GM19467 (cell line): ENCODE measurements around the gene EML4.

Experiments used
- ATAC-seq: cut with Tn5 transposase; IDR thresholded peaks from one replicate; pipeline ENCODE4 v1.9.1; 2021; ENCODE audit warnings: mild to moderate bottlenecking, moderate library complexity; ENCODE audit not compliant: unreplicated experiment

Gene EML4

GRCh38 chr2:42192652-42193566 is 23.8 kb downstream of the EML4 start:
- no peak for ATAC-seq

GRCh38 chr2:42193722-42194187 is 24.6 kb downstream of the EML4 start:
- ATAC-seq = no peak

- no peak for ATAC-seq
Measured at GRCh38 chr2:42194428-42194827, 25.3 kb downstream of the EML4 start.

DNA sequence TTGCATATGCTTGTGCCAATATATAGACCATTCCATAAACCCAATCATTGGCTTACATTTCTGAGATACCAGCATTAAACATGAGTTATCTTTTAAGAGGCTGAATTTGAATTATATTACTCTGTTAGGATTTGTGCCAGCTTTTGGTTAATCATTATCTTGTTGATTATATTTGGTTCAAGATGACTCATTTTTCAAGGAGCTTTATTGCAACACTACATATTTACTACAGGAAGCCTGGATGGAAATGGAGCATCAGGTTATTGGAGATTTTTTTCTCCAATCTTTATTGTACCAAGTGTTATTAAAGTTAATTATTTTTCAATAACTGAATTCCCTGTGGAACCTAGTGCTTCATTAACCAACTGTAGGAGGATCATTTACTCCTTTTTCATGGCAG is 26.4 kb downstream of the EML4 start:
- no peak for ATAC-seq

DNA sequence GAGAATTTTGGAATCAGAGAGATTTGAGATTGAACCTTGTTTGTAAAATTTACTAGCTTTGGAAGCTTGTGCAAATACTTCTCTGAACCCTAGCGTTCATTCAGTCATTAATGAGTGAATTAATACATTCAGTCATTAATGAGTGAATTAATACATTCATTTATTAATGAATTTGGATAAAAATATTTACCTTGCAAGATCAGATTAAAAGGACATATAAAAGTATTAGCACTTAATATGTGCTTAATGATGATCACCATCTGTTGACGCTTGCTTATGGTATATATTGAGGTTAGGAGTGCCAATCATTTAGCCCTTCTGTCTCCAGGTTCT is 26.9 kb downstream of the EML4 start:
- no peak for ATAC-seq

DNA sequence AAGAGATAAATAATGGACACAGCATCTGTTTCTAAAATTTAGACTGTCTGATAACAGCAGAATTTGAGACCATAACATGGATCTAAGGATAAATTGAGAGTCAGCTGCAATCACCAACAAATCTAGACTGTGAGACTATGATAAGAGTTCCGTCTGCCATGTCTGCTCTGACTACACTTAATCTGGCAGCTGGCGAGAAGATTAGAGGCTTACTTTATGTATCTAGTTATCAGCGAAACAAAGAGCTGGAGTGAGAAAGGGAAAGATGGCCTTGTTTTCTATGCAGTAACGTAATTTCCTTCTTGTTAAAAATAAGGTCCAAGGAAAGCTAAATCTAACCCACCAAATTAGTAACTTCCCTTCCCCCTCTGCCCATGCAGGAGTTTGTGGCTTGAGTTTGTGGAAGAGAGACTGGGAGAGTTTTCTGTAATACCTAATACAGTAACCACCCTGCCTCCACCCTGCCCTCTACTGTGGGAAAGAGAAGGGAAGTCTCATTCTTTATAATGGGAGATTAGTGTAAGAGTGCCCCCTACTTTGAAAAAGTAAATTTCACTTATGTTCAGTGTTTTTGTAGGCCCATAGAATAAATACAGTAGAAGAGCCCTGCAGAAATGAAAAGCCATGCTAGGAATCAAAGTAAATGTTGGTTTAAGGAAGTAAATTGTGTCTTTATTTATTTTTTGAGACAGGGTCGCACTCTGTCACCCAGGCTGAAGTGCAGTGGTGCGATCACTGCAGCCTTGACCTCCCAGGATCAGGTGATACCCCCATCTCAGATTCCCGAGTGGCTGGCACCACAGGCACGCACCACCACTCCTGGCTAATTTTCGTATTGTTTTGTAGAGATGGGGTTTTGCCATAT is 27.5 kb downstream of the EML4 start:
- ATAC-seq = peak; percentile 51

- ATAC-seq = no peak
Measured at GRCh38 chr2:42197792-42198191, 28.6 kb downstream of the EML4 start.

DNA sequence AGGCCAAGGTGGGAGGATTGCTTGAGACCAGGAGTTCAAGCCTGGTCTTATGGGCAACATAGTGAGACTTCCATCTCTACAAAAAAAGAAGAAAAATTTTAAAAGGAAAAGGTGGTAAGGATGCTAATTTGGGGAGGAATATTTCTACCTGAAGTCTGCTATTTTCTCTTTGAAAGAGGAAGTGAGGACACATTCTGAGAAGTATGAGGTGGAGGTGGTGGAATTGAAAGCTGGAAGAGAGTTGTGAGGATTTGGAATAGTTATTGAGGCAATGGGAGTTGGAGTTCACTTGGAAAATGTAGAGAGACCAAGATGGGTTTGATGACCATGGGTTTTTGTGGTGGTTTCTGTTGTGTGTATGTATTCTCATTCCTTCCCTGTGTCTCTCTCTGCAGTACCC is 29.3 kb downstream of the EML4 start:
- ATAC-seq = no peak

- ATAC-seq = no peak
Measured at GRCh38 chr2:42199002-42199401, 29.8 kb downstream of the EML4 start.

- ATAC-seq = no peak
Measured at GRCh38 chr2:42199626-42200025, 30.5 kb downstream of the EML4 start.

- ATAC-seq = no peak
Measured at GRCh38 chr2:42200926-42201855, 32.0 kb downstream of the EML4 start.

GRCh38 chr2:42202634-42203008 is 33.5 kb downstream of the EML4 start:
- ATAC-seq = no peak

- ATAC-seq = no peak
Measured at GRCh38 chr2:42203792-42204191, 34.6 kb downstream of the EML4 start.

- ATAC-seq = no peak
Measured at GRCh38 chr2:42205337-42205736, 36.2 kb downstream of the EML4 start.

DNA sequence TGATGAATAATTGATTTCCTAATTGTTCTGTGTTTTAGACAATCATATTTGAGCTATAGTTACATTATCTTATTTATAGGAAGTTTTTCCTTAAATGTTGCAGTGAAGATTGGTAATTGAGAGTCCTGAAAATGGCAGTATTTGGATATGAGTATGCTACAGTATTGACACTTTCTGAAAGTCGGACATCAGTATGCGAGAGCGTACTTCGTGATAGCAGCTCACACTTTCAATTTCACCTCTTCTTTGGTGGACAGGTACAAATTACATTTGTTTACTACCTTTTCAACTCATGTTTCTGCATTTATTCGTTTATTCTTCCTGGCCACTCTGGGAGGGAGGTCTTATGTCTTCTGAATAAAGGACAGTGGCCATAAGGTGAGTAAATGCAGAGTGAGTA is 38.7 kb downstream of the EML4 start:
- ATAC-seq = no peak

GRCh38 chr2:42210203-42210602 is 41.0 kb downstream of the EML4 start:
- no peak for ATAC-seq

DNA sequence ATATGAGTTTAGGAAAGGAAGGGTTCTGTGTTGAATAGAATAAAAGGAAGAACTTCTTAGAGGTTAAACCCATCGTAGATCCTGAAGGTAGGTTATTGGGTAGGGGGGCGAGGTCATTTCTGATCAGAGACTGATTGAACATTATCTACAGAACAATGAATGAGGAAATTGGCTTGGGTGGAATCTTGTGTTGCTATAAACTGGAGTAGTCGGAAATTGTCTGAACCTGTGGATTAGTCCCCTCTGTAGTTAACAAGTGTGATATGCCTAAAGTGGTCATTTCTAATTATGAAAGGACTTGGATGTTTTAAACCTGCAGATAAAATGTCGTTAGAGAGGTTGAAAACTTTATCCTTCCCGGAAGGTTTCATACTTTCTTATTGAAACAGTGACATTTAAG is 42.1 kb downstream of the EML4 start:
- ATAC-seq = no peak

DNA sequence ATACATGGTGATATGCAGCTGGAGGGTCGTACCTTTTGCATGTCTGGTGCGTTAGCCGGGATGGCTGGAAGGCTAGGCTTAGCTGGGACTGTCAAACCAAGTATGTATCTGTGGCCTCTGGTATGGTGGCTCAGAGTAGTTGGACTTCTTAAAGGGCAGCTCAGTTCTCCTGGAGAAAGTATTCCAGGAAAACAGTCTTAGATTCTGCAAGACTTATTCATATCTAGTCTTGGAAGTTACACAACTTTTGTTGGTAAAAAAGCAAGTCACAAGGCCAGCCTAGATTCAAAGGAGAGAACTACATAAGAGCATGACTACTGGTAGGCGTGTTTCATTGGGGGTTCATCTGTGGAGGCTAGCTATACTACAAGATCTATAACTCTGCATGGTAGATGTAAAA is 45.5 kb downstream of the EML4 start:
- ATAC-seq = no peak

DNA sequence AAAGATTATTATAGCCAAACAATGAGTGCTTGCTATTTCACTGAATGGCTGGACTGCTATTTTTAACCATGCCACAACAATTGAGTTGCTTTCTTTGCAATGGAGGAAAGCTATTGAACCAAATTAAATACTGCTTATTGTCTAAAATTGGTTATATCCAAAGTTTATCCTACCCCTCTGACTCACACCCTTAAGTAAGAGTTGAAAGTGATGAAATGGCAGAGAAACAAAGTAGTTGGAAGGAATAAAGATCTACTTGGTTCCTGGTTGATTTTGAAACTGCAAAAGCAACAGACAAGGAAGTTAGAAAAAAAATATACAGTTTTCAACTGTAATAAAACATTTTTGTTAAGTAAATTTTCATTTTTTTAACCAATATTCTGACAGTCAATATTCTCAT is 47.5 kb downstream of the EML4 start:
- ATAC-seq = no peak

- no peak for ATAC-seq
Measured at GRCh38 chr2:42217307-42217706, 48.2 kb downstream of the EML4 start.

- no peak for ATAC-seq
Measured at GRCh38 chr2:42217914-42218313, 48.8 kb downstream of the EML4 start.
